Glomerular visceral epithelial cell (primary cell): ENCODE data around the gene CFAP100.

Experiments
- DNase-seq: peaks from one replicate; pipeline ENCODE4 v3.0.0-alpha.2; 2016; ENCODE audit errors: extremely low spot score

Gene CFAP100

GRCh38 chr3:126440709-126440995 is 45.9 kb downstream of the CFAP100 start:
- DNase-seq, result no peak

DNA sequence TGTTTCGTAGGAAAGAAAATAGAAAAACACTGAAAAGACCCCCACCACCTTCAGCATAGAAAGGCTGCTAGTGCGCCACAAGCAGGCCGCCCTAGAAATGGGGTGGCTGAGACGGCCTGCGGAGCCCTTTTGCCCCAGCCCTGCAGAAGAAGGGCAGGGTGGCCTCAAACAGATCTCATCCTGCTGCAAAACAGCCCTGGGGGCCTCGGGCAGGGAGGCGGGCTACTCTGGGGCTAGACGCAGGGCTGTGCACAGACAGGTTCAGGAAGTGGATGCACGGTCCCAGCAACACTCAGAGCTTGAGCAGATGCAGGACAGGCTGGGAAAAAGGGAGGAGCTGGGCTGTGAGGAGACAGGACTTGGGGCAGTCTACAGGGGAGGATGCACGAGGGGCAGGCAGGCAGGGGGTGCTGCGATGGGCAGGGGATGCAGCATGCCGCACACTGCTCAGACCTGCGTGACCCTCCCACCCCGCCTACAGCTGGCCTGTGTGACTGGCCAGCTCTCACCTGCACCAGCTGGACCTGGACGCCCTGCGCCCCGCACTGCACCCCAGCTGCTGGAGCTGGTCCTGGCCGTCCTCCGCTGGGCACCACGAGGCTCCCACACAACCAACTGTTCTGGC is 46.7 kb downstream of the CFAP100 start:
- DNase-seq, result no peak

- DNase-seq, result no peak
Observed at GRCh38 chr3:126442094-126442855, 47.6 kb downstream of the CFAP100 start.

DNA sequence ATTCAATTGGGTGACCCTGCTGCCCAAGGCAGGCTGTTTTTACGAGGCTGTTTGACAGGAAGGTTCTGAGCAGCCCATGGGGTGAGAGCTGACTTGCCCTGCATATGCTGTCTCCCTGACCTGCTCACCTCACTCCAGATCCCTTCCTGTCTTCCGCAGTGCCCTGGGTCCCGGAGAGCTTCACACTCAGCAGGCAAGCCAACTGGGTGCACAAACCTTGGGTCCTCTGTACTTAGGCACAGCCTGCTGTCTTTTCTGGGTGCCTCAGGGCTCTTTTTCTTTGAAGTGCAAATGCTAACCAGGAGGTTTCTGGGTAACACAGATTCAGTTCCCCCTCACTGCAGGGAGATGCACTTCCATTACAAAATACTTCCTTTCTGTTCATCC is 48.1 kb downstream of the CFAP100 start:
- DNase-seq, result no peak

- DNase-seq, result no peak
Observed at GRCh38 chr3:126445506-126445905, 50.8 kb downstream of the CFAP100 start.

DNA sequence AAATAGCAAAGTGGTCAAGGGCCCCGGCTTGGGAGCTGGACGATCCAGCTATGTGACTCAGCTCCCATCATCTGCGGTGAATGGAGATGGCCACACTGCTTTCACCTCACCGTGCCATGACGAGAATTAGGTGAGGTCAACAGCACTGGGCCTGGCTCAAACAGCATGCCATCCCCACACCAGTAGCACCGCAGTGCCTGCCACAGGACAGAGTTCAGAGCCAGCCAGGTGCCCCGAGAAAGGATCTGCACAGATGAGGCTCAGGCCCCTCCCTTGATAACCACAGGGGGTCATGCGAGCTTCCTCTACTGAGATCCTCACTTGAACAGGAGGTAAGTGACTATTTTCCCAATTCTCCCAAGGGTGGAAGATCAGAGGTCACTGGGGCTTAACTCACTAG is 51.6 kb downstream of the CFAP100 start:
- no peak for DNase-seq

- DNase-seq, result no peak
Observed at GRCh38 chr3:126446791-126447190, 52.1 kb downstream of the CFAP100 start.

DNA sequence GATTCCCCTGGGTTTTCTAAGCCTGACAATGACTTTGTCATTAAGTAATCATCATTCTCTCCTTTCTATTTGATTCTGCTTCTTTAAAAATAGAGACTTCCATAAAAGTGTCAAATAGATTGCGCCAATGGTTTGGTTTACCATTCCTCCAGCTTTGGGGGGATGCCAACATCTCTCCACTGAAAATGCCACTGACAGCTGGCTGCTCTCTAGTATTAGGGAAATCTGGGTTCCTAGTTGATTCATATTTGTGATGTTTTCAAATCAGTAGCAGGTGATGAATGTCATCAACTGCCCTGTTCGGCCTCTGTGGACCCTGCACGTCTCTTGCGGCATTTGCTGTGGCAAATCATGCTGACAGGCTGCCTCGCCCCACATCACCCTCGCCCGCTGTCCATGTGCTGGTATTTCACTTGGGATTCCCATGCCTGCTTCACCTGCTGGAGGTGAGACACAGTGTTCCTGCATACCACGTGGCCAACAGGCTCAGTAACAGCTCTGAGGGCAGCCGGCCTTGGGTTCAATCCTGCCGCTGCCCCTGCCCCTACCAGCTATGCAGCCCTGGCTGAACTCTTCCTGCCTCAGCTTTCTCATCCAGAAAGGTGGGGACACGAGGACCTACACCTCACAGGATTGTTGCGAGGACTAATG is 52.9 kb downstream of the CFAP100 start:
- DNase-seq, result no peak

GRCh38 chr3:126448136-126448892 is 53.6 kb downstream of the CFAP100 start:
- DNase-seq, result no peak

DNA sequence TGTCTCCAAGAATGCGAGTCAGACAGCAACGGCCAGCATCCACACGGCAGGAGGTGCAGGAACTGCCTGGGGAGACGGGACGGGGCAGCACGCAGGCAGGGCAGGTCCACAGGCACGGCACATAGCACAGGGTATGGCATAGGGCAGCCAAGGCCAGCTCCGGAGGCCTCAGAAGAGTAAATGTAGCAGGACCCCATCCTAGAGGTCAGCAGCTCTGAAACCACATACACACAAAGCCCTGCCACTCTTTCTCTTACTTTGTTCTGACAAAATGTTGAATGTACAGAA is 54.1 kb downstream of the CFAP100 start:
- no peak for DNase-seq

- no peak for DNase-seq
Observed at GRCh38 chr3:126449621-126450051, 54.9 kb downstream of the CFAP100 start.

GRCh38 chr3:126450219-126450618 is 55.5 kb downstream of the CFAP100 start:
- DNase-seq, result no peak

GRCh38 chr3:126450744-126451143 is 56.0 kb downstream of the CFAP100 start:
- no peak for DNase-seq

DNA sequence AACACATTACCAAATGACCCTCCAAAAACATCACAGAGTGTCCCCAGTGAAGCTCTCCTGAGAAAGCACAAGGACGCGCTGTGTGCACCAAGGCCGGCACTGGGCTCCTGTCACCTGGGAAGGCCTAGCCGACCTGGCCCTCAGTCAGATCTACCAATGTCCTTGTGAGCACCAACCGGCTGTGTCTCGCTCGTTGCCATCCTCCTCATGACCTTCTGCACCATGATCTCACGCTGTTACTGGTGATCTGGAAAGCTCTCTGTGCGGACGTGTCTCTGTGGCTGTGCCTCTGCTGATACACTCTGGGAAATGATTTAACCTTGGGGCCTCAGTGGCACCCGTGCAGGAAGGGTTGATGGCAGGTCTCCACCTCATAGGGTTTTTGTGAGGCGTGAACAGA is 56.8 kb downstream of the CFAP100 start:
- no peak for DNase-seq

DNA sequence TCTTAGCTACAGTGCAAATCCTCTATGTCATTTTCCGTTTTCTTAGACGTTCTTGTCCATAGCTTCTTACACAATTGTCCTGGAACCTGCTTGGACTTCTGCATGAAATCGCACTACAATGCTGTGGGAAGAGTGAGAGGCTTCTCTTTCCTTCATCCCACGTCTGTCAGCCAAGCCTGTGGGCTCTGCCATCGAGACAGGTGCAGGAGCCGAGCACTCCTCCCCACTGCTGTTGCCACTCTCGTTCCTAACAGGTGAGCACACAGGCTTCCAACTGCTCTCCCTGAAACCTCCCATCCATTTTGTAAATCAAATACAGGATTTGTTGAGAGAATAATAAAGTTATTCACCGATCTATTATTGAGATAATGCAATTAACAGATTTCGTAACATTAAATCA is 57.5 kb downstream of the CFAP100 start:
- no peak for DNase-seq

DNA sequence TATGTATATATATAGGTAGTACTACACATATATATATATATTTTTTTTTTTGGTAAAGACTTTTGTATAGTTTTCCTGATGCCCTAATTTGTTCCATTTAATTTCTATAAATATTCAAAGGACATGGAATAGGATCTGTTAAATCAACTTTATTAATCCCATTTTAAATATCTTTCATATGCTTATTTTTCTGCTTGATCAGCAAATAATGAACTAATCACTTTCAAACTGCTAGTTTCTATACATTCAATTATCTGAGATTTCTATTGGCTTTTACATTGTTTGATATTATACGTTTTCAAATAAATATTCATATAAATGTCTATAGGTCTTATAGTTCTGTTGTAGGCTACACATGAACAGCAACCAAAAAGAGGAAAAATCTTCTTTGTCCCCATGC is 59.3 kb downstream of the CFAP100 start:
- no peak for DNase-seq

DNA sequence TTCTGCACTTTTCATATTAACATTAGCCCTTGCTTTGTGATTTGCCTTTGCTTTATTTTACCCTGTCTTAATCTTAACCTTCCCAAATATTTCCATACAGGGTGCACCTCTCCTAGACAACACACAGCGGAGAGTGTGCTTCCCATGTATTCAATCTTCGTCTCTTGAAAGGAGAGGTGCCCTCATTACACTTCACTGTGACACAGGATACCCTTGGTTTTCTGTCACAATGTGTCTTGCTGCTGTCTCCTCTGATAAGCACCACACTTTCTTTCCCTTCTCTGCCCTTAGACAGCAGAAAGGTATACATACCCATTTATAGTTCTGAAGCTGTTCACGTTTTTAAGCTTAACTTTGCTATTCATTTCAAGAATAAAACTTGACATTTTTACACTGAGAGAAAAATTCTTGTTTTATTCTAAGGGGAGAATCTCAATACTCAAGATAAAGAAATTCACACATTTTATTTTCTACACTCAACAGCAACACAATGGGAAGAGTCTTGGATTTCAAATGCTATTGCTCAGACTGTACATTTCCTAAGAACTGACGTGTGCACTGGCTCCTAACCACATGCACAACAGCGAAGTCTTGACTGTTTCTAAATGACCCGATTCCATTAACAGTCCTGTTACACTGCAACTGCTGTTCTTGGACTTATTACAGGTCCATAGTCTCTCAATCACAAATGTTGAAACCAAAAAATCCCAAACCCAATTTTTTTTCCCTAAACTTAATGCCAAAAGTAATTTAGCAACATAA is 59.9 kb downstream of the CFAP100 start:
- no peak for DNase-seq

DNA sequence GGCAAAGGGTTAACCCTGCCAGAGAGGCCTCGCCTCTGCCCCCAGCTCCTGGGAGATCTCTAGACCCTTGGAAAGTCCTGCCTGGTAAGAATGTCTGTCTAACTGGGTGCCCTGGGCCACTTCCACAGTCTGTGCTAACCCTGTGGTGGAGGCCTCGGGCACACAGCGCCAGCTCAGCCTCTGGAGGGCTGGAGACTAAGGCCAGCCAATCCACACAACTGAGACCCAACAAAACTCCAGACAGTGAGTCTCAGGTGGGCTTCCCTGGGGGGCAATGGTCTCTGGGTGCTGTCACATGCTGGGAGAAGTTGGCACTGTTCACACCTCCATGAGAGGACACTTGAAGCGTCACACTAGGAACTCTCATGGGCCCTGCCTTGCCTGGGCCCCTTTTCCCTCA is 61.5 kb downstream of the CFAP100 start:
- no peak for DNase-seq

- no peak for DNase-seq
Observed at GRCh38 chr3:126456766-126457388, 62.2 kb downstream of the CFAP100 start.

GRCh38 chr3:126459111-126459762 is 64.5 kb downstream of the CFAP100 start:
- DNase-seq, result no peak

DNA sequence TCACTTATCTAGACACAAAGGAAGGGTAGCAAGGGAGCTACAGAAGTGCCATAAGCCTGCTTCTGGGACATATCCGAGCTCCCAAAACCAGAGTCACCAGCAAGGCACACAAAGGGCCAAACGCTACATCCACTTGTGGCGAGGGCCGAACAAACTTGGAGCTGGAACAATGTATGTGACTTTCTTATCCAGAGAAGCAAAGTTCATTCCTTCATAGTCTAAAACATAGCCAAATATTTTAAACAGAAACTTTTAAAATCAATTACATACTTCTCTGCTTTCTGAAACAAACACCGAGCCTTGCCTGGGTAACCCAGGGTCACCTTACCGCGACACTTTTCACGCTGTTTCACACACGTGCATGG is 65.0 kb downstream of the CFAP100 start:
- DNase-seq, result no peak
